ENCODE measurements around the gene MYRIP. TPM values are rescaled to one million over a fixed set of nuclear protein-coding genes. Genes with fewer than 3 reads are reported as not detected.

MYRIP gene
- total RNA-seq, 2 donors from 2014 or later, result not detected

- Mint-ChIP-seq H3K27me3 (no peaks in the 10 kb centered on the region), H3K4me1 (no peaks in the 10 kb centered on the region), H3K36me3 (ENCODE audit: low read depth) (no peaks in the 10 kb centered on the region), H3K27ac (no peak overlapping the region), H3K4me3 (no peak overlapping the region)
- ATAC-seq (no peak), DNase-seq (no peak)
- H3K9me3 ChIP-seq (ENCODE audit: control insufficient read depth, low read length, poor library complexity, severe bottlenecking), result no peaks in the 10 kb centered on the region
These were observed 72.7 kb downstream of the MYRIP start for GRCh38 chr3:39882111-39882510.

DNA sequence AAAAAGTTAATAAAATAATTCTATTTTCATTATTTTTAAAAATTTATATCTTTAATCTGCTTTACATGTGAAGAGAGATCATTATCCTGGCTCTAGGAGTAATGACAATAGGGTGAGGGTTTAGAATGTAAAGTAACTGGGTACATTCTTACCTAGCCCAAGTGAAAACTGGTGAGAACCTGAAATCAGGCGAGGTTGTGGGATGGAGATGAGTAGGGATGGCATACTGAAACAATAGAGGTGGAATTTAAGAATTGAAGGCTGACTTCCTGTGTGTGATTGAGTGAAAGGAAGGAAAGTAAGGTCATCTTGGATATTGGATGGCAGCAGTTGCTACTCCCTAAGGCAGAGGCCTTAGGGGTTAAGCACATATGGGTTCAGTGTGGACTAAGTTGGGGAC is 82.7 kb downstream of the MYRIP start:
- Mint-ChIP-seq H3K4me3 (no peak overlapping the region), H3K27ac (no peak overlapping the region), H3K27me3 (no peaks in the 10 kb centered on the region), H3K36me3 (ENCODE audit: low read depth) (no peaks in the 10 kb centered on the region), H3K4me1 (no peaks in the 10 kb centered on the region)
- no peaks in the 10 kb centered on the region for H3K9me3 ChIP-seq (ENCODE audit: control insufficient read depth, low read length, poor library complexity, severe bottlenecking)
- DNase-seq (no peak), ATAC-seq (no peak)

- ATAC-seq (no peak), DNase-seq (no peak)
- Mint-ChIP-seq H3K27ac (no peak overlapping the region), H3K4me1 (no peaks in the 10 kb centered on the region), H3K36me3 (ENCODE audit: low read depth) (no peaks in the 10 kb centered on the region), H3K27me3 (no peaks in the 10 kb centered on the region), H3K4me3 (no peak overlapping the region)
- no peaks in the 10 kb centered on the region for H3K9me3 ChIP-seq (ENCODE audit: control insufficient read depth, low read length, poor library complexity, severe bottlenecking)
These were observed 86.8 kb downstream of the MYRIP start for GRCh38 chr3:39896184-39896583.

GRCh38 chr3:39900462-39901002 is 91.1 kb downstream of the MYRIP start:
- H3K4me1 Mint-ChIP-seq, result no peaks in the 10 kb centered on the region
- H3K27me3 Mint-ChIP-seq, result no peaks in the 10 kb centered on the region
- H3K36me3 Mint-ChIP-seq (ENCODE audit: low read depth), result no peaks in the 10 kb centered on the region
- H3K4me3 Mint-ChIP-seq, result no peak overlapping the region
- DNase-seq, result no peak
- H3K9me3 ChIP-seq (ENCODE audit: control insufficient read depth, low read length, poor library complexity, severe bottlenecking), result no peaks in the 10 kb centered on the region
- no peak overlapping the region for H3K27ac Mint-ChIP-seq
- ATAC-seq, result no peak

GRCh38 chr3:39903253-39903652 is 93.8 kb downstream of the MYRIP start:
- no peaks in the 10 kb centered on the region for H3K27me3 Mint-ChIP-seq
- no peak overlapping the region for H3K27ac Mint-ChIP-seq
- no peaks in the 10 kb centered on the region for H3K36me3 Mint-ChIP-seq (ENCODE audit: low read depth)
- no peaks in the 10 kb centered on the region for H3K9me3 ChIP-seq (ENCODE audit: control insufficient read depth, low read length, poor library complexity, severe bottlenecking)
- no peaks in the 10 kb centered on the region for H3K4me1 Mint-ChIP-seq
- ATAC-seq, result no peak
- no peak for DNase-seq
- no peak overlapping the region for H3K4me3 Mint-ChIP-seq

- no peak overlapping the region for H3K27ac Mint-ChIP-seq
- no peaks in the 10 kb centered on the region for H3K27me3 Mint-ChIP-seq
- no peak for ATAC-seq
- DNase-seq, result no peak
- H3K4me3 Mint-ChIP-seq, result no peak overlapping the region
- no peaks in the 10 kb centered on the region for H3K4me1 Mint-ChIP-seq
- no peaks in the 10 kb centered on the region for H3K36me3 Mint-ChIP-seq (ENCODE audit: low read depth)
- no peaks in the 10 kb centered on the region for H3K9me3 ChIP-seq (ENCODE audit: control insufficient read depth, low read length, poor library complexity, severe bottlenecking)
These were observed 96.4 kb downstream of the MYRIP start for GRCh38 chr3:39905788-39906187.

GRCh38 chr3:39907981-39908380 is 98.6 kb downstream of the MYRIP start:
- Mint-ChIP-seq H3K27me3 (no peaks in the 10 kb centered on the region), H3K27ac (no peak overlapping the region), H3K4me3 (no peak overlapping the region), H3K4me1 (no peaks in the 10 kb centered on the region), H3K36me3 (ENCODE audit: low read depth) (no peaks in the 10 kb centered on the region)
- no peak for ATAC-seq
- no peaks in the 10 kb centered on the region for H3K9me3 ChIP-seq (ENCODE audit: control insufficient read depth, low read length, poor library complexity, severe bottlenecking)
- DNase-seq, result no peak

- no peaks in the 10 kb centered on the region for H3K27me3 Mint-ChIP-seq
These were observed 100.7 kb downstream of the MYRIP start for GRCh38 chr3:39910135-39910534.

GRCh38 chr3:39910826-39911464 is 101.5 kb downstream of the MYRIP start:
- Mint-ChIP-seq H3K27me3 (no peaks in the 10 kb centered on the region), H3K36me3 (ENCODE audit: low read depth) (no peaks in the 10 kb centered on the region), H3K4me3 (no peak overlapping the region), H3K4me1 (no peaks in the 10 kb centered on the region), H3K27ac (no peak overlapping the region)
- no peak for DNase-seq
- H3K9me3 ChIP-seq (ENCODE audit: control insufficient read depth, low read length, poor library complexity, severe bottlenecking), result no peaks in the 10 kb centered on the region
- ATAC-seq, result no peak

More at GRCh38 chr3:39910135-39910534, 100.7 kb downstream of the MYRIP start:
- Mint-ChIP-seq H3K27ac (no peak overlapping the region), H3K36me3 (ENCODE audit: low read depth) (no peaks in the 10 kb centered on the region), H3K4me3 (no peak overlapping the region), H3K4me1 (no peaks in the 10 kb centered on the region)
- ATAC-seq, result no peak
- no peaks in the 10 kb centered on the region for H3K9me3 ChIP-seq (ENCODE audit: control insufficient read depth, low read length, poor library complexity, severe bottlenecking)
- DNase-seq, result no peak

DNA sequence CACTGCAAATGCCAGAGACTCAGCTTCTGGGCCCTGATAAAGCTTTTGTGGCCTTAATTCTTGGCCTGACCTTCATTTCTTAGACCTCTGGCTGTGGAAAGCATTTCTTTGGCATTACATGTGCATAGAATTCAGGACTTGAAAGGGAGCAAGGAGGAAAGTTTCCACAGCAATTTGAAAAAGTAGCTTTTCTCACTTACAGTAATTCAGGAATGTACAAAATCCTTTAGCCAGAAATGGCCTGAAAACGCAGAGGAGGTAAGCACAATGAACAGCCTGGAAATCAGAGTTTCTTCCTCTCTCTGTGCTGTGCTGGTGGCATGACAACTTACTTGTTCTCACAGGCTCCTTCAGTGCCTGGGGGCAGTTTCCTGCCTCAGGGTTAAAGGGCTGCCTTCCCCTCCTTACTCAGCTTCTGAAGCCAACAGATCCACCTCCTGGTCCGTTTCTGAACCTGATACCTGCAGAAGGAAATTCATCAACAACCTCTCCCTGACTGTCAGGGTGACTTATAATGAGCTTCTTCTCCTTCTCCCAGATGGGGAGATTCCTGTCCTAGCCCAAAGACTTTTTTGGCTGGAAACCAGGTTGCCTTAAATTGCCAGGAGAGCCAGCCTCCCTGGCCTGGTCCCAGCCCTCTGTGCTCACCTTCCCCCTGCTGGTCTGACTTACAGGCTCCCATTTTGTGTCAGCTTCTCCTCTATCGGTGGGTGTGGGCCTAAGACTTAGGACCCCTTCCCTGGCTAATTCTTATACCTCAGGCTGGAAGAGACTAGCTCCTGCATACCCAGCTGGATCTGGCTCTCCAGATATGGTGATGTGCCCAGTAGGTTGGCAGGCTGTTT is 102.3 kb downstream of the MYRIP start:
- Mint-ChIP-seq H3K4me1 (no peaks in the 10 kb centered on the region), H3K36me3 (ENCODE audit: low read depth) (no peaks in the 10 kb centered on the region), H3K4me3 (no peak overlapping the region), H3K27ac (no peak overlapping the region), H3K27me3 (no peaks in the 10 kb centered on the region)
- ATAC-seq (no peak), DNase-seq (no peak)
- H3K9me3 ChIP-seq (ENCODE audit: control insufficient read depth, low read length, poor library complexity, severe bottlenecking), result no peaks in the 10 kb centered on the region

- H3K4me1 Mint-ChIP-seq, result no peaks in the 10 kb centered on the region
- no peaks in the 10 kb centered on the region for H3K36me3 Mint-ChIP-seq (ENCODE audit: low read depth)
- no peak overlapping the region for H3K4me3 Mint-ChIP-seq
- no peak overlapping the region for H3K27ac Mint-ChIP-seq
- no peaks in the 10 kb centered on the region for H3K9me3 ChIP-seq (ENCODE audit: control insufficient read depth, low read length, poor library complexity, severe bottlenecking)
- H3K27me3 Mint-ChIP-seq, result no peaks in the 10 kb centered on the region
- ATAC-seq (no peak), DNase-seq (no peak)
These were observed 105.6 kb downstream of the MYRIP start for GRCh38 chr3:39915027-39915426.

DNA sequence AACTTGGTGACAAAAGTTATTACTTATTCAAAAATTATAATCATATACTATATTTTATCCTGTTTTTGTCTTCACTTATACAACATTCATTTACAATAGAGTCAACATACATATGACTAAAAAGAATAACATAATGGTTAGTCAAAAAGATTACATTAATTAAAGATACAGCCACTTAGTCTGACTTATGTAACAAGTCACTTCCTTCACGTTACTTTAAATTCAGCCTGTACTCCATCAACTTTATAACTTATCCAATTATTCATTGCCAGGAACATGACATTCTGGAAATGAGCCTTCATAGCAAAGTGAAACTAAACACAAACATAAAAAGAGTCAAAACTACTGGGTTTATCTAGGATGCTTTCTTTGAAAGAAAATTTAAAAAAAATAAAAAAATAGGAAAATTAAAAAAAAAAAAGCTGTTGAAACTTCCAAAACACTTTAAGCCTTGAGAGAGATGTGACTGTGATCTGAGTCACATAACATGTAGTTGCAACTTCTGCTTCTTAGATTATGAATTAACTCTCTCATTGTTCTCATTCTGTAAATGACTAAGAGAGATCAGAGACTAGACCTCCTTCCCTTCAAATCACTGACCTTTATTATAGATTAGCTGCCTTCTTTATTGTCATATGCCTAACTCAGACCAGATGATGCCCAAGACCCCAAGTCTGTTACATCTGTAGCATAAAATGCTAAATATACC is 107.8 kb downstream of the MYRIP start:
- no peaks in the 10 kb centered on the region for H3K9me3 ChIP-seq (ENCODE audit: control insufficient read depth, low read length, poor library complexity, severe bottlenecking)
- Mint-ChIP-seq H3K36me3 (ENCODE audit: low read depth) (no peaks in the 10 kb centered on the region), H3K4me3 (no peak overlapping the region), H3K4me1 (no peaks in the 10 kb centered on the region), H3K27me3 (no peaks in the 10 kb centered on the region), H3K27ac (no peak overlapping the region)
- no peak for DNase-seq
- no peak for ATAC-seq

GRCh38 chr3:39919281-39919680 is 109.9 kb downstream of the MYRIP start:
- no peaks in the 10 kb centered on the region for H3K27me3 Mint-ChIP-seq
- no peaks in the 10 kb centered on the region for H3K9me3 ChIP-seq (ENCODE audit: control insufficient read depth, low read length, poor library complexity, severe bottlenecking)
- H3K4me3 Mint-ChIP-seq, result no peak overlapping the region
- no peak overlapping the region for H3K27ac Mint-ChIP-seq
- no peaks in the 10 kb centered on the region for H3K4me1 Mint-ChIP-seq
- H3K36me3 Mint-ChIP-seq (ENCODE audit: low read depth), result no peaks in the 10 kb centered on the region
- ATAC-seq, result no peak
- DNase-seq, result no peak

All from T-helper 17 cell (primary cell).